Left renal cortex interstitium (tissue), 4 donors: Measurements from ENCODE around the gene CACNG8. TPM values are rescaled to one million over a fixed set of nuclear protein-coding genes. Genes with fewer than 3 reads are reported as not detected.

ENCODE experiments used
- DNase-seq, 4 donors: peaks; one replicate each; pipeline ENCODE4 v3.0.0-alpha.2; 2013; ENCODE audit warnings: low read depth in 4 of 4, low spot score in 2 of 4, missing footprints in 1 of 4
- polyA plus RNA-seq, 4 donors: library from polyadenylated mRNA; unstranded; fragments of 120-200 nt; gene quantifications; one replicate each; pipeline ENCODE4 v1.2.1, GENCODE V29; 2013; ENCODE audit not compliant: insufficient read length in 4 of 4

CACNG8 gene
- polyA plus RNA-seq, 4 donors = 0.16 to 0.62 (median 0.35) TPM

DNA sequence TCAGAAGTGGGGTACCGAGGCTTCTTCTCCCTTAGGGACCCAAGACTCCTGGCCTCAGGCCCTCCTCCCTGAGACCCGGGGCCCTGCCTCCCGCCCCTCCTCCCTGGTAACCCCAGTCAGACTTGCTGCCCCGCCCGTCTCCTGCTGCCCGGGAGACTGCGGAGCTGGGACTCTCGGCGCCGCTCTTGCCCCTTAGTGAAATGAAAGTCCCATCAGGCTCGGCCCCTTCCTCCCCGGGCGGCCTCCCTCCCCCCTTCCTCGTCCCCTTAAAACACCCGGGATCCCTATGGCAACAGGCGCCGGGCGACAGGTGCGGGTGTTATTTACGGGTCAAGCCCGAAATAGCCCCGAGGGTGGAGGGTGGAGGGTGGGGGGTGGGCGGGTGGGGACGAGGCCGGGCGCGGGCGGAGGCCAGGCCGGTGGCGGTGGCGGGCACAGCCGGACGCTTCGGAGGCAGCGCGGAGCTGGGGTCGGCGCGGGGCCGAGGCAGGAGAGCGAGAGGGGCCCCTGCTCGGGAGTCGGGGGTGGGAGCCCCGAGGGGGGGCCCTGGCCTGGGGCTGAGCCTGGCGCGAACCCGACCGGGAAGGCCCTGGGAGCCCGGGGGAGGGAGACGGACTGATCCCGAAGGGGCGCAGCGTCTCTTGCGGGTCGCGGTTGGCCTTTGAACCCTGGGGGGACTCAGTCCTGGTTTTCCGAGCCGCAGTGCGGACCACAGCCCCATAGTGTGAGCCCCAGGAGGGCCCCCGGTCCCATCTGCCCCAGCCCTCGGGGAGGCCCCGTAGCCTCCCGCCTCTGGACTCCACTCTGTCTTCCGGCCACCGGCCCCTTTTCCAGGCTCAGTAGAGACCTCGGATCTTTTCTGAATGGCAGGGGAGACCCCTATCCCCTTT is 28.7 kb downstream of the CACNG8 start, which contains the start of gene CACNG6:
Gene CACNG6 (plus strand): TSS at position 414 of the 890 bp plus-strand sequence. CDS start 1,241 bp downstream, outside the sequence.
- no peak for DNase-seq

DNA sequence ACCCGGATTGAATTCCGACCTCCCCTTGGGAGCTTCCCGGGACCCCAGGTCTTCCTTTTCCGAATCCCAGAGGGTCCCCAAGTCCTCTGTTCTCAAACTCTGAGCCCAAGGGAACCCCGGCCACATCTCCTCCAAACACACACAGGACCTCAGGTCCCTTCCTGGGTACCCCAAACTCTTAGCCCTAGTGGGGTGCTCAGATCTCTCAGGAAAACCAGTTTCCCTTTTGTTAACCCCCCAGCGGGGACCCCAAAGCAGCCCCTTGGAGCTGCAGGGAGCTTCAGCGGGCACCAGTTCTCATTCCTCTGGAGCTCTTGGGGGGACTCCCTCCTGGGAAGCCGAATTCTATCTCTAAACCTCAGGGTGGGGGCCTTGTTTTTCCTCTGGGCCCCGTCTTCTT is 29.5 kb downstream of the CACNG8 start:
- DNase-seq = no peak

DNA sequence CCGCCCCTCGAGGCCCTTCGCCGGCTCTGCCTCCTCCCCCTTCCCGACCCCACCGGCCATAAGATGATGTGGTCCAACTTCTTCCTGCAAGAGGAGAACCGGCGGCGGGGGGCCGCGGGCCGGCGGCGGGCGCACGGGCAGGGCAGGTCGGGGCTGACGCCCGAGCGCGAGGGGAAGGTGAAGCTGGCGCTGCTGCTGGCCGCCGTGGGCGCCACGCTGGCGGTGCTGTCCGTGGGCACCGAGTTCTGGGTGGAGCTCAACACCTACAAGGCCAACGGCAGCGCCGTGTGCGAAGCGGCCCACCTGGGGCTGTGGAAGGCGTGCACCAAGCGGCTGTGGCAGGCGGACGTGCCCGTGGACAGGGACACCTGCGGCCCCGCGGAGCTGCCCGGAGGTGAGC is 30.1 kb downstream of the CACNG8 start:
- DNase-seq = no peak

DNA sequence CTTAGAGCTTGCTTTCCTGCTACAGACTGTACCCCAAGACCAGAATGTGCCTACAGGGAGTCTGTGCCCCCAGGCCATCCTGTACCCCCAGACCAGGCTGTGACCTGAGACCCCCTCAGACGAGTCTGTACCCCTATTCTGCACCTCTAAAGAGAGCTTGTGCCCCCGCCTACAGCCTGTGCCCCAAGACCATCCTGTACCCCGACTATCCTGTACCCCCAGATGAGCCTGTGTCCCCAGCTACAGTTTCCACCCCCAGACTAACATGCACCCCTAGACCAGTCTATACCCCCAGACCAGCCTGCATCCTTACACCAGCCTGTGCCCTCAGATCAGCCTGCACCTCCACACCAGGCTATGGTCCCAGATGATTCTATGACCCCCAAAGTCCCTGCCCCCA is 30.7 kb downstream of the CACNG8 start:
- no peak for DNase-seq

DNA sequence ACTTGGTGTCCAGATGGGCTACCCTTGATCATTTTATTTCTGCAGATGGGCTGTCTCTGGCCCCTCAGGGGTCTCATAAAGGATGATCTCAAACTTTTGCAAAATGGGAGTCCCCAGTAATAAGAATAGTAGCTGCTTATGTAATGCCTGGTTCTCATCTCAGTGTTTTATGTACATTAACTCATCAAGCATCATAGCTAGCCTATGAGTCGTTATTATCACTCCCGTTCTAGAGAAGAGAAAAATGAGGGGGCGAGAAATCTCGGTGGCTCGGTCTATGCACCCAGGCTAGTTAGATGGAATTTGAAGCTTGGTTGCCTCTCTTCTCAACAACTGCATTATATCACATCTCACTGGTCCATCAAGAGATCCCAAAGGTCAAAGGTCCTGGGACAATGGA is 32.1 kb downstream of the CACNG8 start:
- no peak for DNase-seq

DNA sequence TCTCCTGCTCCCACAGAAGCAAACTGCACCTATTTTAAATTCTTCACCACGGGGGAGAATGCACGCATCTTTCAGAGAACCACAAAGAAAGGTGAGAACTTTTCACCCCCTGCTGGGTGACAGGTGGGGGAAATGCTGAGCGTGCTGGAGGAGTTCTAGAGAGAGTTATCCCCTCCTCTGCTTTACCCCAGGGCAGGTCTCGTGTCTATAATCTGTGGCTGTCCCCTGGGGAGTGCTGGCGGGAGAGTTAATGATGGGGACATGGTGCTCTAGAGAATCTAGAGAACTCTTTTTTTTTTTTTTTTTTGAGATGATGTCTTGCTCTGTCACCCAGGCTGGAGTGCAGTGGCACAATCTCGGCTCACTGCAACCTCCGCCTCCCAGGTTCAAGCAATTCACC is 35.5 kb downstream of the CACNG8 start:
- DNase-seq = no peak

DNA sequence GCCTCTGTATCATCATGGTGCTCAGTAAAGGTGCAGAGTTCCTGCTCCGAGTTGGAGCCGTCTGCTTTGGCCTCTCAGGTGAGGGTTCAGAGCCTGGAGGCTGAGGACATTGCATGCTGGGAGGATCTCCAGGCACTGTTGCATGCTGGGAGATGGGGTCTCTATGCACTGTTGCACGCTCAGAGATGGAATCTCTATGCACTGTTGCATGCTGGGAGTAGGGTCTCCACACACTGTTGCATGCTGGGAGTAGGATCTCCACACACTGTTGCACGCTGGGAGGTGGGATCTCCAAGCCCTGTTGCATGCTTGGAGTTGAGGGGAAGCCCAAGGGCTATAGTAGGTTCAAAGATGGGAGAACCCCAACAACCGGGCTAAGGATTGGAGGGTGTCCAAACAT is 37.0 kb downstream of the CACNG8 start:
- DNase-seq = no peak

DNA sequence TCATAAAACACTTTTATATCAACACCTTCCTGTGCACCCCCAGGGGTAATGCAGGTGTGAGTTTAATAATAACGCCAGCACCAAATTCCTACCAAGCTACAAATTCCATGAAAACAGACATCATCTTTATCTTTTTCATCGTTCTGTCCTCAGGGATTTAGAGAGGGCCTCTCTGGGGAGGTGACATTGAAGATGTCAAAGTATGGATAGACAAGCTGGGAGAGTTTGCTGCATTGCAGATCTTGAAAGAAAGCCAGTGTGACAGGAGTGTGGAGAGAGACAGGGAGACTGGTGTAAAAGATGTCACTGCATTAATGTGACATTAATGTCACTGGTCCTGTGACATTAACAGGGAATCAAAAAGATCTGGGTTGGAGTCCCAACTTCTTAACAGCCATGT is 38.8 kb downstream of the CACNG8 start:
- no peak for DNase-seq

DNA sequence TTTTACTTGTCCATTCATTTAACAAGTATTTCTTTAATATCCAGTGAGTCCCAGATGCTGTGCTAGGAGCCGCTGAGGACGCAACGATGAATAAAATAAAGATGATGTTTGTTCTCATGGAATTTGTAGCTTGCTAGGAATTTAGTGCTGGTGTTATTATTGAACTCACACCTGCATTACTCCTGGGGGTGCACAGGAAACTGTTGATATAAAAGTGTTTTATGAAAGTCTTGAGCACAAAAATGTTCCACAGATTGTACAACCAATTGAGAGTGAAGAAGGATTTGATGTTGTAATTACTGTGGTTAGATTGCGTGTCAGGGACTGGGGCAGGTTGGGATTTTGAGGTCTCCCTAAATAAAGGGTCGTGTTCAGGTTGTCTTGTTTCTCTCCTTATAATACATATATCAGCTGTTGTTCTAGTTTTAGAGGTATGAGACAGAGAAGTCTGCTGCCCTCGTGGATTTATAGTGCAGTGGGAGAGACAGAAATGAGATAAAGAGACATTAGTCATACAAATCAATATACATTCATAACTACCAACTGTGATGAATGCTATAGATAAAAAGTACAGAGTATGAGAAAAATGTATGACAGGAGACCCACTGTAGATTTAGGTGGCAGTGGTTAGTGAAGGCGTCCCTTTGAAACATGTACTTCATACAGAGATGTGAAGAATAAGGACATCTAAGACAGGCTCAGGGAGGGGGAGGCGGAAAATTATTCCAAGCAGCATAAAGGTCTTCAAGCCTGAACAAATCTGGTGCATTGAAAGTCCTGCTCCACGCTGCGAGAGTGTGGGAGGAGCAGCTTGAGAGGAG is 40.0 kb downstream of the CACNG8 start:
- no peak for DNase-seq

DNA sequence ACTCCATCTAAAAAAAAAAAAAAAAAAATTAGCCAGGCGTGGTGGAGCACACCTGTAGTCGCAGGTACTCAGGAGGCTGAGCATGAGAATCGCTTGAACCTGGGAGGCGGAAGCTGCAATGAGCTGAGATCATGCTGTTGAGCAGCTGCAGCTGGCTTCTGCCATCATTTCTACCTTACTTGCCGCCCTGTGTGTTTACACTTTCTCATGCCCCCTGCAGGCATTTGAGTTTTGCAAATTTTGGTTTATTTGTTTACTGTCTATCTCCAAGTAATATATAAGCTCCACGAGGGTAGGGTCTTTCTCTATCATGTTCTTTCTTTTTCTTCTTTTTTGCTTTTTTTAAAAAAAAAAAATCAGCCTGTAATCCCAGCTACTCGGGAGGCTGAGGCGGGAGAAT is 46.7 kb downstream of the CACNG8 start:
- no peak for DNase-seq

DNA sequence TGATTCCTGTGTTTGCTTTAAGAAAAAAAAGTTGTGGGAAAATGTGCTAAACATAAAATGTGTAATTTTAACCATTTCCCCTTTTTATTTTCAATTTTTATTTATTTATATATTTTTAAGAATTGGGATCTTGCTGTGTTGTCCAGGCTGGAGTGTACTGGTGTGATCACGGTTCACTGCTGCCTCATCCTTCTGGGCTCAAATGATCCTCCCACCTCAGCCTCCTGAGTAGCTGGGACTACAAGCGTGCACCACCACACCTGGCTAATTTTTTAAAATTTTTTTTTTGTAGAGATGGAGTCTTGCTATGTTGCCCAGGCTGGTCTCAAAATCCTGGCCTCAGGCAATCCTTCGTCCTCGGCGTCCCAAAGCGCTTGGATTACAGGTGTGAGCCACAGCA is 47.7 kb downstream of the CACNG8 start:
- DNase-seq = no peak

DNA sequence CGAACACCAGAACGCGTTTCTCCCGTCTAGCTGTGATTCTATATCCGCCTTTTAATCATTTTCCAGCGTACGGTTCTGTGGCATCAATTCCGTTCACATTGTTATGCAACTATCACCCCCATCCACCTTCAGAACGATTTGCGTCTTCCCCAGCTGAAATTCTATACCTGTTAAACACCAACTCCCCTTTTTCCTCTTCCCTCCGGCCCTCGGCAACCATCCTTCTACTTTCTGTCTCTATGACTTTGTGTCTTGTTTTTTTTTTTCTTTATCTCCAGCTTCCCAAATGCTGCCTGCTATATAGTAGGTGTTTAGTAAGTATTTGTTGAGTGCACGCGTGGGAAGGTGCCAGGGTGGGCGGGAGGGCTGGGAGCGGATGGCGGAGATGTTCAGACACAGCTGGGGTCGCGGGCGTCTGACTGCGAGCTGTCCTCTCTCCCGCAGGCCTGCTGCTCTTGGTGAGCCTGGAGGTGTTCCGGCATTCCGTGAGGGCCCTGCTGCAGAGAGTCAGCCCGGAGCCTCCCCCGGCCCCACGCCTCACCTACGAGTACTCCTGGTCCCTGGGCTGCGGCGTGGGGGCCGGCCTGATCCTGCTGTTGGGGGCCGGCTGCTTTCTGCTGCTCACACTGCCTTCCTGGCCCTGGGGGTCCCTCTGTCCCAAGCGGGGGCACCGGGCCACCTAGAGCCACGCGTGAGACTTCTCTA is 48.9 kb downstream of the CACNG8 start:
- DNase-seq = no peak

DNA sequence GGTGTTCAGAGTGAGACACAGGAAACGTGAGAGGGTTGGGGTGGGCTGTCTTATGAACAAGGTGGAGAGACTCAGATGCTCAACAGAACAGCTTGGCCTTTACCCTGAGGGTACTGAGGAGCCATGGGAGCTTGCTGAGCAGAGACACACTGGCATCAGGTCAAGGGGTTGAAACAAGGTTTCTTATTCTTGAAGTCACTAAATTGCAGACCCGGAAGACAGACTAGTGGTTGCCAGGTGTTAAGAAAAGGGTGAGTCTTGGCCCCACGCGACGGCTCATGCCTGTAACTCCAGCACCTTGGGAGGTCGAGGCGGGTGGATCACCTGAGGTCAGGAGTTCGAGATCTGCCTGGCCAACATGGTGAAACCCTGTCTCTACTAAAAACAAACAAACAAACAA is 51.1 kb downstream of the CACNG8 start:
- no peak for DNase-seq

DNA sequence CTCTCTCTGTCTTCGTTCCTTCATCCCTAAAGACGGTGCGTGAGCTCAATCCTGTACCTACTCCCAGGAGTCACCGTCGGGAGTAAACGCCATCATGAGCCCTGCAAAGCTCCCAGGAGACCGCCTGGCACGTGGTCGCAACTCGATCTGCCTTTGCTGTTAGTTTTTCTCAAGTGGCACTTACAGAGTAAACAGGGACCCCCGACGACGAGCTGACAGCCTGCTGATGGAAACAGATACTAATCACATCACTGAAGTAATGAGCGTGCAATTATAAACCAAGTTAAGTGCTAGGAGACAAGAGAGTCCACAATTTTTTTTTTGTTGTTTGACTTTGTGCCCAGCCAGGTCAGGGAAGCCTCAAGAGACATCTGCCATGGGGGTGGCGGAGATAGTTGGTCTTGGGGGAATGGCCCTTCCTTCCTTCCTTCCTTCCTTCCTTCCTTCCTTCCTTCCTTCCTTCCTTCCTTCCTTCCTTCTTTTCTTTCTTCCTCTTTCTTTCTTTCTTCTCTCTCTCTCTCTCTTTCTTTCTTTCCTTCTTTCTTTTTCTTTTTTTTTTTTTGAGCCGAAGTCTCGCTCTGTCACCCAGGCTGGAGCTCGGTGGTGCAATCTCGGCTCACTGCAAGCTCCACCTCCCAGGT is 52.3 kb downstream of the CACNG8 start:
- no peak for DNase-seq

DNA sequence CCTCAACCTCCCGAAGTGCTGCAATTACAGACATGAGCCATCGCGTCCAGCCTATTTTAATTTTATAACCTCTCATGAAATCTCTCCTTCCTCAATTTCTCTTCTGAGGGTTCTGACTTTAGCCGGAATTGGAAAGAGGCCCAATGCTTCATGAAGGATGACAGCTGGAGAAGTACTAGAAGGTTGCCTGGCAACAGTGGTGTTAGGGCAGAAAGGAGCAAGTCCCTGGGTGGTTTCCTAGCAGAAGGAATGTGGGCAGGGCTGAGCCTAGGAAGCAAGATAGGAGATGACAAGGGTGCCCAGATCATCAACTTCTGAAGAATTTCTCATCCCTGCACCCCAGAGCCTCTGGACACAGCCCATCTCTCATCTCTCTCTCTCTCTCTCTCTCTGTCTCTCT is 54.5 kb downstream of the CACNG8 start:
- no peak for DNase-seq

DNA sequence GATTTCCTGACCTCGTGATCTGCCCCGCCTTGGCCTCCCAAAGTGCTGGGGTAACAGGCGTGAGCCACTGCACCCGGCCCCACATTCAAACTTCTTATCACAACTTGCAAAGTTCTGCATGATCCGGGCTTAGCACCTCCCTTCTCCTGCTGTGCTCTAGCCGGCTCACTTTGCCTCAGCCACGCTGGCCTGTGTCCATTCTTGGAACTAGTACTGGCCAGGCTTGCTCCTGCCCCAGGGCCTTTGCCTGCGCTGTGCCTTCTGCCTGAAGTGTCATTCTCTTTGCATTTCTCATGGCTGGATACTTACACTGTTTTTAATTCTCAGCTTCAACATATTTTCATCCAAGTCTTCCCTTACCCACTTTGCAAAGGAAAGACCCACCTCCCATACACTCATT is 58.6 kb downstream of the CACNG8 start:
- no peak for DNase-seq

DNA sequence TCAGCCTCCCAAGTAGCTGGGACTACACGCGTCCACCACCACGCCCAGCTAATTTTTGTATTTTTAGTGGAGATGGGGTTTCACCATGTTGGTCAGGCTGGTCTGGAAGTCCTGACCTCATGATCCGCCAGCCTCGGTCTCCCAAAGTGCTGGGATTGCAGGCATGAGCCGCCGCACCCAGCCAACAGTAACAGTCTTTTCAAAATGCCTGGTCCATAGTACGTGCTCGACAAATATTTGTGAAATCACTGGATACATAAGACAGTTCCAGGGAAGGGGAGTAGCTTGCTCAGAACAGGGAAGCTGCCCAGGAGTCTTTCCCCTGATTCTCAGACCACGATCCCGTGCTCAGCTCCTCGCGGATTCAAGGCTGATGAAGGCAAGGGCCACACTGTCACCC is 59.2 kb downstream of the CACNG8 start:
- no peak for DNase-seq

DNA sequence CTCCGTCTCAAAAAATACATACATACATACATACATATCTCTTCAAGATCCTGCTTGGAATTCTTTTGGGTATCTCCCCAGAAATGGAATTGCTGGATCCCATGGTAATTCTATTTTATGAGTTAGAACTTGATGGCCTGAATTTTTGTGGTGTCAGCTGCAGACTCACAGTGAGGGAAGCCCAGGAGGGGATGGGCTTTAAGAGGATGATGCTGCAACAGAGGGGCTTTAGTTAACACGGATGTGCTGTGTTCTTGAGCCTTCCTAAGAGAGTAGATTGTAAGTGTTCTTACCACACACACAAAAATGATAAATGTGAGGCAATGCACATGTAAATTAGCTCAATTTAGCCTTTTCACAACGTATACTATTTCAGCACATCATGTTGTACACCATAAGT is 60.5 kb downstream of the CACNG8 start:
- no peak for DNase-seq

DNA sequence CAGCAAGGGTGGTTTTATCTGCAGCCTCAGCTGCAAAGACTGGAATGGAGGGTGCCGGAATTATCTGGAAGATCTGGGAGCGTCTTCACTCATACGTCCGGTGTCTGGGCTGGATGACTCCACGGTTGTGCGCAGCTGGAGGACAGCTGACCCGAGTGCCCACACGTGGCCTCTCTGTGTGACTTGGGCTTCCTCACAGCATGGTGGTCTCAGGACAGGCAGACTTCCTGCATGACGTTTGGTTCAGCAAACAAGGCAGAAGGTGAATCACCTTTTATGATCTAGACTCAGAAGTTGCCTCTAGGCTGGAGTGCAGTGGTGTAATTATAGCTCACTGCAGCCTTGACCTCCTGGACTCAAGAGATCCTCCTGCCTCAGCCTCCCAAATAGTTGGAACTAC is 61.9 kb downstream of the CACNG8 start:
- no peak for DNase-seq

DNA sequence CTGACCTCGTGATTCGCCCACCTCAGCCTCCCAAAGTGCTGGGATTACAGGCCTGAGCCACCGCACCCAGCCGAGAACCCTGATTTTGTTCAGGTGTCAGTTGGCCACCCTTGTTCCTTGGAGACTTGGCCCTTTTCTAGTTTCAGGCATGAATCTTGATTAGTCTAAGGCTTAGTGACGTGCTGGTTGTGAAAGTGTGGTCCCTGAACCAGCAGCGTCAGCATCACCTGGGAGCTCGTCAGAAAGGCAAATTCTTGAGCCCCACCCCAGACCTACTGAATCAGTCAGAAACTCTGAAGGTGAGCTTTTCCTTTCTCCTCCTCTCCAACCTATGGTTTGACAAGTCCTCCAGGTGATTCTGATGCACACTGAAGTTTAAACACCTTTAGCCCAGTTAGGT is 63.9 kb downstream of the CACNG8 start:
- DNase-seq = no peak

DNA sequence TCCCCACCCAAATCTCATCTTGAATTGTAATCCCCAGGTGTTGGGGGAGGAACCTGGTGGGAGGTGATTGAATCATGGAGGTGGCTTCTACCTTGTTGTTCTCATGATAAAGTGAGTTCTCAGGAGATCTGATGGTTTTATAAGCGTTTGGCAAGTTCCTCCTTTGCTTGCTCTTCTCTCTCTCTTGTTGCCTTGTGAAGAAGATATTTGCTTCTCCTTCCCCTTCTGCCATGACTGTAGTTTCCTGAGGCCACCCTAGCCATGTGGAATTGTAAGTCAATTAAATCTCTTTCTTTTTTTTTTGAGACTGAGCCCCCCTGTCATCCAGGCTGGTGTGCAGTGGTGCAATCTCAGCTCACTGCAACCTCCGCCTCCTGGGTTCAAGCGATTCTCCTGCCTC is 66.6 kb downstream of the CACNG8 start:
- DNase-seq = no peak
